ENCODE measurements around the gene RPS6KA2. TPM values are rescaled to one million over a fixed set of nuclear protein-coding genes. Genes with fewer than 3 reads are reported as not detected.

The RPS6KA2 gene
- total RNA-seq, 1 donor from 2014 or later, result 166 TPM

GRCh38 chr6:166360243-166361076, 266.6 kb downstream of the RPS6KA2 start:
- DNase-seq, result no peak

Other genes starting within 250 kb of the RPS6KA2 start
- gene MPC1, start 244.3 kb downstream of the RPS6KA2 start, total RNA-seq, result 15.1 and 19.0 TPM in 2 replicates
- 2.9 and 6.6 TPM in 2 replicates for gene RAMACL, start 40.6 kb downstream of the RPS6KA2 start, total RNA-seq

Measured in dermis blood vessel endothelial cell (primary cell).